Right forelimb (tissue), 1 donor: ENCODE results near the gene OR2T12.
"Not testable (repeated sequence)": the region's sequence is repeated elsewhere in the genome, so short reads cannot be mapped to it uniquely, and the experiment has no call there.

Experiments used
- DNase-seq: peaks from one replicate; pipeline ENCODE4 v3.0.0-alpha.2; 2018

The OR2T12 gene

GRCh38 chr1:248303324-248303723, at the start of gene OR2T12:
Gene OR2T12 (minus strand): TSS chr1:248303424. CDS start chr1:248295578, 7,846 bp downstream.
- no peak for DNase-seq

GRCh38 chr1:248348475-248348874, 45.3 kb upstream of the OR2T12 start, which contains the start of gene OR14C36:
Gene OR14C36 (plus strand): TSS chr1:248348775. CDS start chr1:248348775, 0 bp downstream.
- no peak for DNase-seq

DNA sequence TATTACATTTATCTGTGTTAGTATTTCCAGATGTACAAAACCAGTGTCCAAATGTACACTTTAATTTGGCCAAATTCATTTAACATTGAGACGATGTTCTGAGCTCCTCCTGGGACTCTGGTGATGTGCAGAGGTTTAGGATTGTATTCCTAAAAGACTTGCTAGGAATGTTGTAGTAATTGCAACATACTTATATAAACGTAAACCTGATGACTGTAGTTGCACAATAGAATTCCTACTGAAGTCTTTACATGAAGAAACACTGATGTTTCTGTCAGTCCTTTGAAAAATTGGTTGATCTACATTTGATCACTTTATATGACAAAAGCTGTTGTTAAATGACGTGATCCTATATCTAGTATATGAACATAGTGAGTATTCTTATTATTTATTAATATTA, 40.2 kb upstream of the OR2T12 start:
- DNase-seq, result no peak

- DNase-seq, result no peak
Observed at GRCh38 chr1:248324468-248324867, 21.2 kb upstream of the OR2T12 start, which contains the start of gene OR2M7. Gene OR2M7 (minus strand): TSS chr1:248324568. CDS start chr1:248324568, 0 bp downstream.

DNA sequence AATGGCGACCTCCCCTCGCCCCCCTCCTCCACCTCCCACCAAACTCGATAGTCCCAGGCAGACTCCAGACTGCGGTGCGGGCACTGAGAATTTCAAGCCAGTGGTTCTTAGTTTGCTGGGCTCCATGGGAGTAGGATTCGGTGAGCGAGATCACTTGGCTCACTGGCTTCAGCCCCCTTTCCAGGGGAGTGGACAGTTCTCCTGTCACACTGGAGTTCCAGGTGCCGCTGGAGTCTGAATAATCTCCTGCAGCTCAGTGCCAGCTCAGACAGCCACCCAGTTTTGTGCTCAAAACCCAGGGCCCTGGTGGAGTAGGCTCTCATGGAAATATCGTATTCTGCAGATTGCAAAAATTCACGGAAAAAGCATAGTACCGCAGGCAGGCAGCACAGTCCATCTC, 13.6 kb upstream of the OR2T12 start:
- no peak for DNase-seq

GRCh38 chr1:248306740-248307139, 3.5 kb upstream of the OR2T12 start:
- DNase-seq, result not testable (repeated sequence)

- DNase-seq, result no peak
Observed at GRCh38 chr1:248306103-248306502, 2.9 kb upstream of the OR2T12 start.

GRCh38 chr1:248305672-248306071, 2.4 kb upstream of the OR2T12 start:
- not testable (repeated sequence) for DNase-seq

- DNase-seq, result no peak
Observed at GRCh38 chr1:248288391-248288790, 14.8 kb downstream of the OR2T12 start.

GRCh38 chr1:248277876-248278275, 25.3 kb downstream of the OR2T12 start, which contains the start of gene OR2T33:
Gene OR2T33 (minus strand): TSS chr1:248277976. CDS start chr1:248273814, 4,162 bp downstream.
- DNase-seq, result no peak

DNA sequence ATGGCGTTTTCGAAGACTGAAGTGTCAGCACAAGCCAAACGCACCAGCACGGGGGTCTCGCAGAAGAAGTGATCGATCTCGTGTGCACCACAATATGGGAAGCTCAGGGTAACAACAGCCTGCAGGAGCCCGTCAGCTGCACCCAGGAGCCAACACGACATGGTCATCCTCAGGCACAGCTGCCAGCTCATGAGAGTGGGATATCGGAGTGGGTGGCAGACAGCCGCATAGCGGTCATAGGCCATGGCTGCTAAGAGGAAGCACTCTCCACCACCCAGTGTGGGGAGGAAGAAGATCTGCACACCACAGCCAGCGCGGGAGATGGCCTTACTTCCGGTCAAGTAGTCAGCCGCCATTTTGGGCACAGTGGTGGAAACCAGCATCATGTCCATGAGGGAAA, 30.0 kb downstream of the OR2T12 start:
- not testable (repeated sequence) for DNase-seq

DNA sequence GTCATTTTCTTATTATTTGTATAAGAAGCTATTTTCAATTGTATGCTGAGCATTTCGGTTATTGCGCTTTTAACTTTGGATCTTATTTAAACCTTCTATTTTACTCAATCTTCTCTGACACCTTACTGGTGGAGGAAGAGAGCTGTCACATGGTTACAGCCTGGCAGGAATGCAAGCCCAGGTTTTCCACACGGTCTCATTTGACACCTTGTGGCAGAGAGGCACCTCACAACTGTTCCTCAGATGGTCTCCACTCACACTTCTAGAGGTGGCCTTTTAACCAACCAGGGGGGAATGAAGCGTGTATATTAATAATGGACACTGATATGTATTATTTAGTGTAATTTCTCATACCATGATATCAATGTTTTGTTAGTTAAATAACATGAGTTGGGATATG, 35.0 kb downstream of the OR2T12 start:
- DNase-seq, result no peak

- DNase-seq, result not testable (repeated sequence)
Observed at GRCh38 chr1:248259309-248259708, 43.9 kb downstream of the OR2T12 start.

- no peak for DNase-seq
Observed at GRCh38 chr1:248243204-248243603, 60.0 kb downstream of the OR2T12 start.
